Right hindlimb (tissue), 1 donor: Measurements from ENCODE around the gene GTF2F1.
"Not testable (repeated sequence)": the region's sequence is repeated elsewhere in the genome, so short reads cannot be mapped to it uniquely, and the experiment has no call there.

Experiments used
- DNase-seq: peaks from one replicate; pipeline ENCODE4 v3.0.0-alpha.2; 2018

GTF2F1 gene

DNA sequence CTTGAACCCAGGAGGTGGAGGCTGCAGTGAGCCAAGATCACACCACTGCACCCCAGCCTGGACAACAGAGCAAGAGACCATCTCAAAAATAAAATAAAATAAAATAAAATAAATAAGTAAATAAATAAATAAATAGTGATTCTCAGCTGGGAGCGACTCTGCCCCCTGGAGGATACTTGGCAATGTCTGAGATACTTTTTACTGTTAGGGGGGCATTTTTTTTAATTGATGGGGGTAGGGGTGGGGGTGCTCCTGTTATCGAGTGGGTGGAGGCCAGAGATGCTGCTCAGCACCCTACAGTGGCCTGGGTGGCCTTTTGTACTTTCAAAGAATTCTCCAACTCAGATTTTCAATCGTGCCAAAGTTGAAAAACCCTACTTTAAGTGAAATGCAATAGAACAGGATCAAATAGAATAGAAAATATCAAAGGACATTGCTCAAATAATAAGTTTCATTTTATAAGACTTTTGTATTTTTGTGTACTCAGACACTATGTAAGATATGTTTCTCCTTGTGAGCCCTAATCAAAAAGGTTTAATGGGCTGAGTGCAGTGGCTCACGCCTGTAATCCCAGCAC, 38.8 kb downstream of the GTF2F1 start:
- no peak for DNase-seq

DNA sequence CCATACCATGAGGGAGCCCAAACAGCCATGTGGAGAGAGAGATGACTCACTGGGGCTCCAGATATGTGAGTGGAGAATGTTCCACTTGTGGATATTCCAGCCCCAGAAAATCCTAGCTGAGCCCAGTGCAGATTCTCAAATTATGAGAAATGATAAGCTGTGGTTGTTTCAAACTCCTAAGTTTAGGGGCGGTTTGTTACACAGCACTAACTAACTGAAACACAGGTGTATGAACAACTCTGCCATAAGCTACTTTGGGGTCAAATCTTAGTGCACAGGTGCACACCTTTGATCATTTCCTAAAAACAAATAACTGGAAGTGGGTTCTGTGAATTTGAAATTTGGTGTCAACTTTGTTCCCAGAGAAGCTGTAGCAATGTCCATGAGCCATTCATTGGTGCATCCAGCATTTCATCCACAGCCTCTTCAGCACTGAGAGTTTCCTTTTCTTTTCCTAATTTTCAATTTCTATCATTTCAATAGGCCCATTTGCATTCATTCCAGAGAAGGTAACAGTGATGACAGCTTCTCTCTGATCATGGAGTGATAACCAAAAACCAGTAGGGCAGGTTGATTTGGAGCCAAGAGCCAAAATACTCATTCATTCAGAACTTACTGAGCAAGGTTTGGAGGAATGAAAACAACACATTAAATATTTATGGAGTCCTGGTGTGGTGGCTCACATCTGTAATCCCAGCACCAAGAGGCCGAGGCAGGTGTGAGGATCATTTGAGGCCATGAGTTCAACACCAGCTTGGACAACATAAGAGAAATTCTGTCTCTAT, 40.4 kb downstream of the GTF2F1 start:
- DNase-seq: no peak

DNA sequence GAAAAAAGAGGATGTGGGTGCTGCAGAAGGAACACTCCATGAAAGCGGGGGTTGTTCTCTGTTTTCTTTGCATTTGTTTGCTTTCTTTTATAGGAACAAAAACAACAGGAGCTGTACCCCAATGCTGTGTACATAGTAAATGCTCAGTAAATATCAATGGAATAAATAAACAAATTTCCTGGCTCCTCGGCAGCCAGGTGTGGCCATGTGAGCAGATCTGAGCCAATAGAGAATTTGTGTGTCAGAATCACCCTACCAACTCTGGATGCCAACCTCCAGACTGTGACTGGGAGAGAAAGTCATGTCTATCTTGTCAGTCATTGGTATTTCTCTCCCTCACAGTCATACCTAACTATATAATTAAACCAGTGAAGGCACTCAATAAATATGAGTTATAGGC, 42.3 kb downstream of the GTF2F1 start:
- DNase-seq: no peak

DNA sequence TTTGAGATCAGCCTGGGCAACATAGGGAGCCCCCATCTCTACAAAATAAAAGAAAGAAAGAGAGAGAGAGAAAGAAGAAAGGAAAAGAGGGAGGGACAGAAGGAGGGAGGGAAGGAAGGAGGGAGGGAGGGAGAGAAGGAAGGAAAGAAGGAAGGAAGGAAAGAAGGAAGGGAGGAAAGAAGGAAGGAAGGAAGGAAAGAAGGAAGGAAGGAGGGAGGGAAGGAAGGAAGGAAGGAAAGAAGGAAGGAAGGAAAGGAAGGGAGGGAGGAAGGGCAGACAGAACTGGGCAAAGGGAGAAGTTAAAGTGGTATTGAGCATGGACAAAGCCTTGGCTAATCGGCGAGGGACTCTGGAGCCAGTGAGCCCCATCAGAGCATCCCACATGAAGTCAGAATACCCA, 43.7 kb downstream of the GTF2F1 start:
- DNase-seq: not testable (repeated sequence)

DNA sequence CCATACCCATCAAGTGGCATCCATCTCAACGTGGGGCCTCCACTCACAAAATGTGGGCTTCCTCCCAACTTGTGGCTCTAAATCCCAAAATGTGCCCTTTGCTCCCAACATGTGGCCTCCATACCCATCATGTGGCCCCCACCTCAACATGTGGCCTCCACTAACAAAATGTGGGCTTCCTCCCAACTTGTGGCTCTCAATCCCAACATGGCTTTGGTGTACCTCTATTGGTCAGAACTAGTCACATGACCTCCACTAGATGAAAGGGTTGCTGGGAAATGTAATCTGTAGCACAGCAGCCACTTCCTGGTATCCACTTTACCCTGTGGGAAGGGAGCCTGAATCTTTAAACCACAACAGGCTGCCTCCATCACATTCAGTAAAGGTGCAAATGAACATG, 49.5 kb downstream of the GTF2F1 start:
- DNase-seq: no peak

DNA sequence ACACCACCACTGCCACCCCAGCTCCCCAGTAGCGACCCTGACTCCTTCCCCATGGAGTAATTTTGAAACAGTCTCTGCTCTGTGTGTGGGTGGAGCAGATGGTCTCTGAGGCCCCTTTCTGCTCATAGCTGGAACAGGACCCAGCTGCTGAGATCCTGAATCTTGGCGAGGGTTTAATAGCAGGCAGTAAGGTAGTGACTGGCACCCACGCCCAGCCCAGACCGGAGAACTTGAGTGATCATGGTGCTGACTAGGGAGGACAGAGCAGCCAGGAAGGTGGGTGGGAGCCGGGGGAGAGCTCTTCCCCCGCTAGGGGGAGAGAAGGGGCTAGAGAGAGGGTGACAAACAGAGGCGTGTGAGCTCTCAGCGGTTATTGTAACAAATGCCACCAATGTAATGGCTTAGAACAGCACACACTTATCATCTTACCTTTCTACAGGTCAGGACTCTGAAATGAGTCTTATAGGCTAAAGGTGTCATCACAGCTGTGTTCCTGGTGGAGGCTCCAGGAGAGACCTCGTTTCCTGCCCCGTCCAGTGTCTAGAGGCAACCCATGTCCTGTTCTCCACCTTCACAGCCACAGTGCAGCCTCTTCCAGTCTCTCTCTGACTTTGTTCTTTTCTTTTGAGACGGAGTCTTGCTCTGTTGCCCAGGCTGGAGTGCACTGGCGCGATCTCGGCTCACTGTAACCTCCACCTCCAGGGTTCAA, 52.3 kb downstream of the GTF2F1 start:
- no peak for DNase-seq

DNA sequence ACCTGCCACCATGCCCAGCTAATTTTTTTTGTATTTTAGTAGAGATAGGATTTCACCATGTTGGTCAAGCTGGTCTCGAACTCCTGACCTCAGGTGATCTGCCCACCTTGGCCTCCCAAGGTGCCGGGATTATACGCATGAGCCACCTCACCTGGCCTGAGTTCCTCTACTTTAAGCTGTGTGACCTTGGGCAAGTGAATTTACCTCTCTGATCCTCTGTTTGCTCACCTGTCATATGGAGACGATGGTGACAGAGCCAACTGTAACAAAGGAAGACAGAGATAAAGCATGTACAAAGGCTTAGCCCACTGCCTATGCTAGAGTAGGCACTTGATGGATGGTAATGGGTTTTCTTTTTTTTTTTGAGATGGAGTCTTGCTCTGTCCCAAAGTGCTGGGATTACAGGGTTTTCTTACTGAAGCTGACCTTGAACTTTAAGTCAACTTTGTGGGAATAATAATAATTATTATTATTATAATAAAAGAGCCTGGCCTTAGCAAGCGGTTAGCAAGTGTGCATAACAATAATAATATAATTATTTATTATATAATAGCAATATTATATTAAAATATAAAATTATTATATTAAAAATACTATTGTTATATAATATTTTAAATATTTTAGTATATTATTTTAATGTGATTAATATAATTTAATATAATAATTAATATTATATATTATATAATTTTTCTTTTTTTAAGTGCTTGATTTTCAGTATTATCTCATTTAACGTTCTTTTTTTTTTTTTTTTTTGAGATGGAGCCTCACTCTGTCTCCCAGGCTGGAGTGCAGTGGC, 58.3 kb downstream of the GTF2F1 start:
- DNase-seq: no peak

DNA sequence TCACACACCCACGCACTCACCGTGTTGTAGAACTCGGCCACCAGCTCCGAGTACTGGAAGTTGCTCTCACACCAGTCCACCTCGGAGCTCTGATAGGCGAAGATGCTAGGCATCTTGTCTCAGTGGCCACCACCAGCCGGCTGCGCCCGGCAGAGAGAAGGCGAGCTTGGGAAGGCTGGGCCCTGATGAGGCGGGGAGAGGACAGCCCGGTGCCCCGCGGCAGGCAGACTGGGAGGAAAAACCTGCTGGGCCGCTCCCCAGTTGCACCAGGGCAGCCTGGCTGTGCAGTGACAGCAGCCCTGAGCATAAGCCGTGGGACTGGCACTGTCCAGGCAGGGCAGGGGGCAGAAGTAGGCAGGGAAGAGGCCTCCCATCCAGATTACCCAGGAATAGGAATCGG, 59.5 kb downstream of the GTF2F1 start, which contains the start of gene ACER1:
ACER1 (minus strand) TSS at position 174 of the 400 bp plus-strand sequence; CDS start at position 113, 61 bp downstream.
- no peak for DNase-seq
